ENCODE measurements around the gene LEKR1.

DNA sequence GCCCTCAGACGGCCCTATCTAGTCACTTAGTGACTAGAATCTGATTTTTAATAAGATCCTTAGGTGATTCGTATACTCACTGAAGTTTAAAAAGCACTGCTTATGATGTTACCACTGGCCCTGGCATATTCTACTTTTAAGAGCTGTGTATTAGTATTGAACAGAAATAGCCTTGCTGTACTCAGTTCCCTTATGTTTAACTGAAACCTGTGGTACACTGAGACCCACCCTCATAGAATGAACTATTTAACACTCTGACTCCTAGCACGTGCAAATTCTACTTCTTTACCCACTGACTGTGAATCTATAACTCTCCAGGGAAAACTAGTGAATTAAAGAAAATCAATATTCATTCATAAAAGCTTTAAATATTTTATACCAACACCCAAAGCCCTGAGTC is 224.9 kb downstream of the LEKR1 start:
- TF ChIP-seq GATA2 (IDR thresholded peaks at IDR 0.05; ENCODE audit: insufficient read depth, insufficient read length, low read depth, low read length) (no peak), EZH2 (IDR thresholded peaks at IDR 0.05; ENCODE audit: borderline replicate concordance, low read depth, low read length, severe bottlenecking) (no peak), JUN (IDR thresholded peaks at IDR 0.05; ENCODE audit: borderline replicate concordance, insufficient read depth, insufficient read length, low read depth) (no peak), POLR2A (IDR thresholded peaks at IDR 0.05; ENCODE audit: low read depth, low read length) (no peak), MYC (IDR thresholded peaks at IDR 0.05; ENCODE audit: low read depth, low read length) (no peak), POLR2AphosphoS5 (IDR thresholded peaks at IDR 0.05; ENCODE audit: insufficient read depth, low read depth, low read length) (no peak), FOS (IDR thresholded peaks at IDR 0.05; ENCODE audit: borderline replicate concordance, insufficient read depth, low read length) (no peak)
- TF ChIP-seq, protein P1, sequence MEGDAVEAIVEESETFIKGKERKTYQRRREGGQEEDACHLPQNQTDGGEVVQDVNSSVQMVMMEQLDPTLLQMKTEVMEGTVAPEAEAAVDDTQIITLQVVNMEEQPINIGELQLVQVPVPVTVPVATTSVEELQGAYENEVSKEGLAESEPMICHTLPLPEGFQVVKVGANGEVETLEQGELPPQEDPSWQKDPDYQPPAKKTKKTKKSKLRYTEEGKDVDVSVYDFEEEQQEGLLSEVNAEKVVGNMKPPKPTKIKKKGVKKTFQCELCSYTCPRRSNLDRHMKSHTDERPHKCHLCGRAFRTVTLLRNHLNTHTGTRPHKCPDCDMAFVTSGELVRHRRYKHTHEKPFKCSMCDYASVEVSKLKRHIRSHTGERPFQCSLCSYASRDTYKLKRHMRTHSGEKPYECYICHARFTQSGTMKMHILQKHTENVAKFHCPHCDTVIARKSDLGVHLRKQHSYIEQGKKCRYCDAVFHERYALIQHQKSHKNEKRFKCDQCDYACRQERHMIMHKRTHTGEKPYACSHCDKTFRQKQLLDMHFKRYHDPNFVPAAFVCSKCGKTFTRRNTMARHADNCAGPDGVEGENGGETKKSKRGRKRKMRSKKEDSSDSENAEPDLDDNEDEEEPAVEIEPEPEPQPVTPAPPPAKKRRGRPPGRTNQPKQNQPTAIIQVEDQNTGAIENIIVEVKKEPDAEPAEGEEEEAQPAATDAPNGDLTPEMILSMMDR (IDR thresholded peaks at IDR 0.05; ENCODE audit: extremely low read depth in 1 of 2, insufficient read depth in 1 of 2, low read depth in 1 of 2, low read length in 2 of 2) = no peak
- TF ChIP-seq, protein P2, sequence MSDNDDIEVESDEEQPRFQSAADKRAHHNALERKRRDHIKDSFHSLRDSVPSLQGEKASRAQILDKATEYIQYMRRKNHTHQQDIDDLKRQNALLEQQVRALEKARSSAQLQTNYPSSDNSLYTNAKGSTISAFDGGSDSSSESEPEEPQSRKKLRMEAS (IDR thresholded peaks at IDR 0.05; ENCODE audit: insufficient read depth, insufficient read length) = no peak

Data from endothelial cell of umbilical vein (primary cell).